Nephron (organoid): ENCODE measurements around the gene CYB5B.
A peak's percentile ranks its signal among the peaks of the same experiment; 100 is the strongest.

Experiments
- H3K27ac Mint-ChIP-seq, 3 experiments: 2 replicates each; pipeline ENCODE4 v1.8.0; 2020; ENCODE audit warnings: mixed read lengths in 3 of 3, mild to moderate bottlenecking in 2 of 3, moderate library complexity in 1 of 3
- H3K27me3 Mint-ChIP-seq: 2 replicates; pipeline ENCODE4 v1.8.0; 2021; ENCODE audit warnings: low read depth, mild to moderate bottlenecking, moderate library complexity, mixed read lengths
- H3K36me3 Mint-ChIP-seq: 2 replicates; pipeline ENCODE4 v1.8.0; 2020; ENCODE audit warnings: low read depth, mixed read lengths
- H3K4me1 Mint-ChIP-seq: 2 replicates; pipeline ENCODE4 v1.8.0; 2020; ENCODE audit warnings: mixed read lengths
- H3K4me3 Mint-ChIP-seq, 3 experiments: 2 replicates each; pipeline ENCODE4 v1.8.0; 2020; ENCODE audit warnings: mild to moderate bottlenecking in 3 of 3, mixed read lengths in 3 of 3, moderate library complexity in 2 of 3
- H3K9me3 Mint-ChIP-seq: 2 replicates; pipeline ENCODE4 v1.8.0; 2020; ENCODE audit warnings: mixed read lengths
- CTCF ChIP-seq, 3 experiments: fragments of 200-600 bp; sonication (generic); IDR thresholded peaks; one replicate each; pipeline ENCODE4 v1.5.0; 2021; ENCODE audit warnings: antibody characterized with exemption in 3 of 3; ENCODE audit not compliant: unreplicated experiment in 3 of 3

CYB5B gene

GRCh38 chr16:69382421-69382820 lies 42.0 kb upstream of the CYB5B start:
- peak overlapping the region; percentile 37 to 67 (median 46) for H3K4me3 Mint-ChIP-seq
- no peak overlapping the region for H3K27ac Mint-ChIP-seq
- H3K36me3 Mint-ChIP-seq, result peaks cover 53% of the 10 kb centered on the region
- TF ChIP-seq CTCF (IDR thresholded peaks at IDR 0.05; ENCODE audit: unreplicated experiment in 3 of 3), result no peak
- H3K4me1 Mint-ChIP-seq, result peaks cover 9% of the 10 kb centered on the region
- H3K9me3 Mint-ChIP-seq, result no peaks in the 10 kb centered on the region
- no peaks in the 10 kb centered on the region for H3K27me3 Mint-ChIP-seq

GRCh38 chr16:69384974-69385373 lies 39.4 kb upstream of the CYB5B start:
- peaks cover 30% of the 10 kb centered on the region for H3K36me3 Mint-ChIP-seq
- H3K27me3 Mint-ChIP-seq, result no peaks in the 10 kb centered on the region
- H3K4me3 Mint-ChIP-seq, result peak overlapping the region; percentile 83 to 96 (median 91)
- H3K27ac Mint-ChIP-seq, result peak overlapping the region; percentile 77 to 93 (median 92)
- H3K9me3 Mint-ChIP-seq, result no peaks in the 10 kb centered on the region
- H3K4me1 Mint-ChIP-seq, result peaks cover 9% of the 10 kb centered on the region
- no peak for TF ChIP-seq CTCF (IDR thresholded peaks at IDR 0.05; ENCODE audit: unreplicated experiment in 3 of 3)

GRCh38 chr16:69386596-69386995 lies 37.8 kb upstream of the CYB5B start:
- H3K4me3 Mint-ChIP-seq, result peak overlapping the region; percentile 95 to 99 (median 98)
- no peak for TF ChIP-seq CTCF (IDR thresholded peaks at IDR 0.05; ENCODE audit: unreplicated experiment in 3 of 3)
- H3K36me3 Mint-ChIP-seq, result peaks cover 24% of the 10 kb centered on the region
- no peaks in the 10 kb centered on the region for H3K27me3 Mint-ChIP-seq
- H3K4me1 Mint-ChIP-seq, result peaks cover 9% of the 10 kb centered on the region
- H3K9me3 Mint-ChIP-seq, result no peaks in the 10 kb centered on the region
- peak overlapping the region in 2 of 3 experiments; percentile 37 to 96 for H3K27ac Mint-ChIP-seq

GRCh38 chr16:69393898-69394849 lies 30.2 kb upstream of the CYB5B start:
- Mint-ChIP-seq H3K36me3 (no peaks in the 10 kb centered on the region), H3K9me3 (no peaks in the 10 kb centered on the region), H3K4me3 (no peak overlapping the region), H3K27ac (peak overlapping the region; percentile 67 to 75 (median 75)), H3K4me1 (peaks cover 40% of the 10 kb centered on the region), H3K27me3 (no peaks in the 10 kb centered on the region)
- no peak for TF ChIP-seq CTCF (IDR thresholded peaks at IDR 0.05; ENCODE audit: unreplicated experiment in 3 of 3)

- TF ChIP-seq CTCF (IDR thresholded peaks at IDR 0.05; ENCODE audit: unreplicated experiment in 3 of 3), result no peak
- Mint-ChIP-seq H3K4me1 (peaks cover 51% of the 10 kb centered on the region), H3K4me3 (peak overlapping the region in 2 of 3 experiments; percentile 0 to 9), H3K36me3 (no peaks in the 10 kb centered on the region), H3K27me3 (no peaks in the 10 kb centered on the region), H3K27ac (peak overlapping the region; percentile 96 to 100 (median 100)), H3K9me3 (no peaks in the 10 kb centered on the region)
Observed at GRCh38 chr16:69395859-69396186, 28.6 kb upstream of the CYB5B start.
